ENCODE data around the gene PGK2.
A peak's percentile ranks its signal among the peaks of the same experiment; 100 is the strongest.
"Not testable (repeated sequence)": the region's sequence is repeated elsewhere in the genome, so short reads cannot be mapped to it uniquely, and the experiment has no call there.

Gene PGK2

DNA sequence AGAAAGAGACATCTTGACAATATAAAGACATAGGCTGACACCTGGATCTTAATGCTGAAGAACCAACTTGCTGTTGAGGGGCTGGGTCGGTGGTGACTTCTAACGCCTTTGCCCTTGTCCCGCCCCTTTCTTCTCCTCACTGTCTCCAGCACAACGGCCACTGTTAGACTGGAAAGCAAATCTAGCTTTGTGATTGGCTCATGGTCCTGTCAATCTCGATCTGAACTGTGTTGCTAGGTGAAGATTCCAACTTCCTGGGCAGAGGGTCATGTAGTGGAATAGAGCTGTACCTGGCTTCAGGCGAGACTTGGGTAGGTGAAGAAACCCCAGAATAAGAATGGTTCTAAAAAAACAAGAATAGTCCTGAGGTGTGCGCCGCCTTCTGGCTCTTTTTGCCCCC lies at the start of gene PGK2:
TSS of gene PGK2 (minus strand) at position 110 of the 400 bp plus-strand sequence. CDS start at position 12, 98 bp downstream.
- DNase-seq (ENCODE audit: low read depth) = peak; percentile 15

DNA sequence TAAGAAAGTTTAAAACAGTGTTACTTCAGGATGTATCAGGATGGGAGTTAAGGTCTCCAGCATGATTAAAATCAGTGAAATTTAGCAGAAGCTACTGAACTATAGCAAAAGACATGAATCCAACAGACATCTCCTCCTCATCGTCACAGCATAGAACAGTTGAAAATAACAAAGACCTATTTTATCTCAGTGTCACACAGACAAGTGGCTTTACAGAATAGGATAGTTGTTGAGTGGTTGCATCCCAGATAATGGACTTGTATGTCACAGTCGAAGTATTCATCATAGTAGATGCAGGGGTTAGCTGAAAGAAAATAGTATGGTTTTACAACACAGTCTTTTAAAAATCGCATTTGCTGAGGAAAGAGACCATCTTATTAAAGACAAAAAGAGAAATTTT lies 48.1 kb upstream of the PGK2 start:
- no peak for DNase-seq (ENCODE audit: low read depth)

DNA sequence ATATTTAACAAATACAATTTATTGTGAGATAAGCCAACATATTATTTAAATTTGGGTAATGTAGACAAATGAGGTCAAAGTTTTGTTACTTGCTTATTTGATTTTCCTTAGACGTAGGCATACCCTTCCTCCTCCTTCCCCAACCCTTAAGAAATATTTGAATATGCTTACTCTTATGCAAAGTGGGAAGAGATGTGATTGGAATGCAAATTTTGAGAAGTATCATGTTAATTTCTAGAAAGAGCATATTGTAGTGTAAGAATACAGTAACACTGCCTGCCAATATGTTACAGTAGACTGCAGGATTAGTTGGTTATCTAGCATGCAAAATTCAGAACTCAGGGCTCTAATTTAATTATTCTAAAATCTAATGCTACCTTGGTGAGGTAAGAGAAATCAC lies 46.3 kb upstream of the PGK2 start:
- no peak for DNase-seq (ENCODE audit: low read depth)

DNA sequence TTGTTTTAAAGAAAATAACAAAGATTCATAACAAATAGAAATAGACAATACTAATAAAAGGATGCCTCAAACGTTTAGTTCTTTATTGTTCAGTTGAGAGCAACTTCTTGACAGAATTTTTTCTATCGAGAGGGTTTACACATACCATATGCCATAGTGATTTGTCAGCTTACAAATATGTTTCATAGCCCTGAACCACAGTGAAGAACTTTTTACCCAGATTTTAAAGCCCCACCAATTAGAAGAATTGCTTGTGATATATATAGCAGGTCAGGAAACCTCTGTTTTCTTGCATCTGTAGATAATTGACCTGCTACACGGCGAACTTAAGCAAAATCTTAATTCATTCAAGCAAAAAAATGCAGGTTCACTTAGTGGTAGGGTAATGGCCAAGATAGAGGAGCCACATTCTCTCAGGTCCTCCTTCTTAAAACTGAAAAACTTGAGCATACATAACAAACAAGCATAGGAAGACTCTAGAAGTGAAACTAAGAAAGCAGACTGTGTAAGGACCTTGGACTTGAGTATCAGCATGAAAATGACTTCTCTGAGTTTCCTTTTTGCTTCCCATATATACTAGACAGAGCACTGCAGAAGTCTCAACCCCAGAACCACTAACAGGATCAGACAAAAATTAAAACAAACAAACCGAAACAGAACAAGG lies 39.8 kb upstream of the PGK2 start:
- DNase-seq (ENCODE audit: low read depth) = no peak

DNA sequence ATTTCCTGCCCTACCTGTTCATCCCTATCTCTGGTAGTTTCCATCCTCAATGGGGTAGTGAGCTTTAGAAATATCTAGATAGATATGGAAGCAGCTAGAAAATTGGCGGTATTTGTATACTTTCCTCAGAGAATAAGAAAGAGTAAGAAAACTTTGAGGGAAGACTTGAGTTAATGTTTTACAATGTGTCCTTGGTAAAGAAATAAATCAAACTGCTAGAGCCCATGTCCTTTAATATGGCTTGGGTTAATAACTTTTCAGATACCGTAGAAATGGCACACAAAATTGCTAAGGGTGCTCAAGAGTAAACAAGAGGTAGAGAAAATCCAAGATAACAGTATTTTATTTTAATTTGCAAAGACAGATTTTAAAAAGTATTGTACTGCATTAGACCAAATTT lies 28.1 kb upstream of the PGK2 start:
- DNase-seq (ENCODE audit: low read depth) = no peak

DNA sequence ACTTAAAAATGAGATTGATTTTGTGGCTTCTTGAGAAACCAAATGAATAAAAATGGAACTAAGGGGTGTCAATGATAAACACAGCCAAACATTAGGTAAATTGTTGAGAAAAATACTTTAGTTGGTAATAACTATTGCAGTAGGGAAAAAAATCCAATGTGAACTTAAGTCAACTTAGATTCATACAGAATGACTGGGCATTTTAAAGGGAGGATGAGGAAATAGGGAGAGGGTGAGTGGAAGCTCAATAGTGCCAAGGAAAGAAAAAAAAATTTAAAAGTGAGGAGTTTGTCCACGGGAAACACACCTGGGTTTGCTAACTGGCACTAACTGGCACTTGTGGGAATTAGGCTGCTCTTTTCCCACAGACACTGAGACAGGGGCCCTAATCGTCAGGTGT lies 26.2 kb upstream of the PGK2 start:
- no peak for DNase-seq (ENCODE audit: low read depth)

DNA sequence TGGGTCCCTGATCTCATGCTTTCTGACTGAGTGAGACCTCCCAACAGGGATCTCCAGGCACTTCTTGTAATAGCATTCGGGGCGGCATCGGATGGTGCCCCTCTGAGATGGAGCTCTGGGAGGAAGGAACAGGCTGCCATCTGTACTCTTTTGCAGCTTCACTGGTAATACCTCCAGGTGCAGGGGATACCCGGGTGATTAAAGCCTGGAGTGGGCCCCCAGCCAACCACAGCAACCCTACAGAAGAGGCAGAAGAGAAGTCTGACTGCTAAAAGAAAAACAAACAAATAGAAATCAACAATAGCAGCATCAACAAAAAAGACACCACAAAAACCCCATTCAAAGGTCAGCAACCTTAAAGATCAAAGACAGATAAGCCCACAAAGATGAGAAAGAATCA lies 19.1 kb upstream of the PGK2 start:
- no peak for DNase-seq (ENCODE audit: low read depth)

DNA sequence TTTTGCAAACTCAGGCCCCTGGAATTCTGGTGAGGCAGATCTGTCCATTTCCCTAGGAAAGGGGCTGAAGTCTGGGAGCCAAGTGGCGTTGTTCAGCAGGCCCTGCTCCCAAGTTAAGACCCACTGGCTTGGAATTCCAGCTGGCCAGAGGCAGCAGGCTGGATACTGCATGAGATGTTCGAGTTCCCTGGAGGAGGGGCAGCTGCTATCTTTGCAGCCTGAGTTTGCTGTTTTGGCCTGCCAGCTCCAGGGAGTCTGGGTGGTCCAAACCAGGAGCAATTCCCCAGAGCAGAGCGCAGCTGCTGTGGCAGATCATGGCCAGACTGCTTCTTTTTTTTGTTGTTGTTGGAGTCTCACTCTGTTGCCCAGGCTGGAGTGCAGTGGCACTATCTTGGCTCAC lies 18.2 kb upstream of the PGK2 start:
- DNase-seq (ENCODE audit: low read depth) = no peak

DNA sequence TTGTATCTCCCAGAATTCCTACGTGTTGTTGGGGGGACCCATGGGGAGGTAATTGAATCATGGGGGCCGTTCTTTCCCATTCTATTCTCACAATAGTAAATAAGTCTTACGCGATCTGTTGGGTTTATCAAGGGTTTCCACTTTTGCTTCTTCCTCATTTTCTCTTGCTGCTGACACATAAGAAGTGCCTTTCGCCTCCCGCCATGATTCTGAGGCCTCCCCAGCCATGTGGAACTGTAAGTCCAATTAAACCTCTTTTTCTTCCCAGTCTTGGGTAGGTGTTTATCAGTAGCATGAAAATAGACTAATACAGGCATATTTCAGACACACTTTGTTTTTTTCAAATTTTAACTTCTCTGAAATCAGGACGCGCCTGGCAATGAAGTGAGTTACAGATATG lies 14.4 kb upstream of the PGK2 start:
- DNase-seq (ENCODE audit: low read depth) = no peak

DNA sequence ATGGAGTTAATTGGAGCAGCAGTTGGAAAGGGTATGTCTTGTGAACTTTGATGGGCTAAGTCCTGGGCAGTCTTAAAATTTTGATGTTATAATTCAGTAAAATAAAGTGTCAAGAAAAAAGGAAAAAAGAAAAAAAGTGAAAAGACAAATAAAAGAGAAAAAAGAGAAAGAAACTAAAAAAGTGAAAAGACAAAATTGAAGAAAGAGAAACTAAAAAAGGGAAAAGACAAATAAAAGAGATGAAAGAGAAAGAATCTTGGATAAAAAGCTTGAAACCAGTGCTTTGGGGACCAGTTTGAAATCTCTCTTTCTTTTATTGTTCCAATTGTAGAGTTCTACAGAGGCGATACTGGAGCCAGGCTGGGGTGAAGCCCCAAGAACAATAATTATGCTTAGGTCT lies 12.0 kb upstream of the PGK2 start:
- no peak for DNase-seq (ENCODE audit: low read depth)

DNA sequence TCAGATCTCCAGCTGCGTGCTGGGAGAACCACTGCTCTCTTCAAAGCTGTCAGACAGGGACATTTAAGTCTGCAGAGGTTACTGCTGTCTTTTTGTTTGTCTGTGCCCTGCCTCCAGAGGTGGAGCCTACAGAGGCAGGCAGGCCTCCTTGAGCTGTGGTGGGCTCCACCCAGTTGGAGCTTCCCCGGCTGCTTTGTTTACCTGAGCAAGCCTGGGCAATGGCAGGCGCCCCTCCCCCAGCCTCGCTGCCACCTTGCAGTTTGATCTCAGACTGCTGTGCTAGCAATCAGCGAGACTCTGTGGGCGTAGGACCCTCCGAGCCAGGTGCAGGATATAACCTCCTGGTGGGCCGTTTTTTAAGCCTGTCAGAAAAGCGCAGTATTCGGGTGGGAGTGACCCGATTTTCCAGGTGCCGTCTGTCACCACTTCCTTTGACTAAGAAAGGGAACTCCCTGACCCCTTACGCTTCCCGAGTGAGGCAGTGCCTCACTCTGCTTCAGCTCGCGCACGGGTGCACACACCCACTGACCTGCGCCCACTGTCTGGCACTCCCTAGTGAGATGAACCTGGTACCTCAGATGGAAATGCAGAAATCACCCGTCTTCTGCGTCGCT lies 9.9 kb upstream of the PGK2 start:
- DNase-seq (ENCODE audit: low read depth) = not testable (repeated sequence)

DNA sequence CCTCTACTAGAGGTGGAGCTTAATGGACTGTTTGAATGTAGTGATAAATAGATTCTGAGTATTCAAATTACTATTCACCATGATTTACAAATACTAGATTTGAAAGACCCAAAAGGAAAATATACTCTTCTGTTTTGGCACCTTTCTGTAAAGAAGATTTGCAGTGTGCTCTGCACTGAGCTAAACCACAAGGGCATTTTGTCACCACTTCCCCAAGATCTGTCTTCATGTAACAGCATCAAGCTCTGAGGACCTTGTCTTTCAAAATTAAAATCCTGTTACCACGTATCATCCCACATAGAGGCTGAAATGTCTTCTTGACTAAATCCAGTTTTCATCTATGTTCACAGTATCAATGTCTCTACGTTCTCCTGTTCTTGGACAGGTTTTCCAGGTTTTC lies 3.3 kb upstream of the PGK2 start:
- DNase-seq (ENCODE audit: low read depth) = no peak

DNA sequence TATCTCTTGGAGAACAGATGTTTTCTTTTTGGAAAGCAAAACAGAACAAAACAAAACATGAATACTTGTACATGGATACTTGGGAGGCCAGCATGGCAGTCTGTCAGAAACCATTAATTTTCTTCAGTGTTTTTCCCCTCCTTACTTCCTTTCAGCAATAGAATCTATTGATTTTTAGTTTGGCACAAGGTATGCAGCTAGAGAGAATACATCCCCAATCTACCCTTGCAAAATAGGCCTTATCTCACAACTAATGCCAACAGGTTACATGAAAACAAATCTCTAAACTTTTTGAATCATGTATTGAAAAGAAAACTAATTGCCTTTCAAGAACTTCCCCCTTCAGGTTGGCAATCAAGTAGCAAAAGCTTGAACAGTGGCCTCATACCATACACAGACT lies 2.8 kb downstream of the PGK2 start:
- DNase-seq (ENCODE audit: low read depth) = no peak

DNA sequence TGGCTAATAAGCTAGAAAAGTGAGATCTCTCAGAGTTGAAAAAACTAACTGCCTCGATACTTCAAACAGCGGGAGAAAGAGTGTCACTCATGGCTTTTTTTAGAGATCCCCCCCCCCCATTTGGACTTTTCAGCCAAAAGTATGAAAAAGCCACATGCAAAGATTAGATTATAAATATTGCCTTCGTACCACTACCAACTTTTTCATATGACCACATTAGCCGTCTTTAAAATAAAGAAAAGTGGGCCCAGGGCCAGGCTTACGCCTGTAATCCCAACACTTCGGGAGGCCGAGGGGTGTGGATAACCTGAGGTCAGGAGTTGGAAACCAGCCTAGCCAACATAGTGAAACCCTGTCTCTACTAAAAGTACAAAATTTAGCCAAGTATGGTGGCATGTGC lies 4.4 kb downstream of the PGK2 start:
- no peak for DNase-seq (ENCODE audit: low read depth)

DNA sequence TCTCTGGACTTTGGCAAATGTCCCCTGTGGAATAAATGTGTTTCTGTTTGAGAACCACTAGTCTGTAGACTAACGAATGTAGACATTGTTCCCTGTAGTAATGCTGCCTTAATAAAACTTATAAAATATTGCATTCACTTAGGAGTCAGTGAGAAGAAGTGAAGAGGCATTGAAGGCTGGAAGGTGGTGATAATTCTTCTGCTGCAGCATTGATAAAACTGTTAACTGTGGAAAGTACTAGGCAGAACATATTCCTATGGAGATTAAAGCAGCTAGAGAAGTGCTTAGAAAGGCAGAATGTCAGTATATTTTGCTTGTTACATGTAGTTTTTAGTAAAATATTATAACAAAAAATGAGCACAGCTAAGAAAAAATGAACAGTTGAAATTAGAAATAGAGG lies 4.8 kb downstream of the PGK2 start:
- no peak for DNase-seq (ENCODE audit: low read depth)

DNA sequence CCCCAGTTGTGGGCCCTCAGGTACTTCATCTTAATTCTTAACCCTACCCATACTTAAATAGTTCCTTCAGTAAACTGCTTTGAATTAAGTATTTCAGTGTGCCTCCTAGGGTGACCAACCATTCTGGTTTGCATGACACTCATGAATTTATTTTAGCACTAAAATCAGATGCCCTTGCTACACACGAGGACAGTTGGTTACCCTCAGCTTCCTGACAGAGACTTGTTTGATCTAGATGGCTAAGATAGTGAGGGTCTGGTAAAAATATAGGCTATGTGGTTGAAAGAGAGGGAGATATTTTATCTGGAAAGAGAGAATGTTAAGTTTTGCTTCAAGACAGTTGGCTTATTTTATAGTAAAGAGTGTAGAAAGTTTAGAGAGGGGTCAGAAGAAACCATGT lies 10.6 kb downstream of the PGK2 start:
- no peak for DNase-seq (ENCODE audit: low read depth)

DNA sequence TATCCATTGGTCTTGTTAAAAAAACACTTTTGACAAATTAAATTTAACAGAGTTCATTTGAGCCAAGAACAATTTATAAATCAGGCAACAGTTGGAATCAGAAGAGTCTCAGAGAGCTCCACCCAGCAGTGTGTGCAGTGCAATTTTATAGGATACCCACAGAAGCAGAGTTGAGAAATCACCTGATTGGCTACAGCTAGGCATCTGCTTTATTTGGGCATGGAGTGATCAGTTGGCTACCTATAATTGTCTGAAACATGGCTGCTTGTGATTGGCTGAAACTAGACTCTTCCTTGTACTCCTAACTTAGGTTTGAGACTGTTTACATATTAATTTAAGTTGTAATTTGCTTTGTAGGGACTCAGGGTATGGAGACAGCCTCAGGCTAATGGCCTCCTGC lies 12.0 kb downstream of the PGK2 start:
- DNase-seq (ENCODE audit: low read depth) = no peak

DNA sequence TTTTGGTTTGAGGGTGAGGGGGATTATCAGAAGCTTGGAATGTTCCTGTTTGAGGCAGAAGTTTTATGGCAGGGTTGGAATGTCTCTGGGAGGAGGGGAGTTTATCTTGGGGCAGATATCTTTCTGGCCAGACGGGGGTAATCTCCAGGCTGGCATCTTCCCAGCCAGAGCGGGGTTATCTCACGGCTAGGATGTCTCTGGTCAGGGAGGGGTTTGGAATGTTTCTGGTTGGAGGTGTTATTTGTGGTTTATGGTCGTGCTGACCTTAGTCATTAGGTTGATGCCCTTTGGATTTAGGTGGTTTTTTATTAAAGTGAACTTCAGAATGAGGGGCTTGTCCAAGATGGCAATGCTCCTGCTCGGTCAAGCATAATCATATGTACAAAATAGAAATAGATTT lies 14.8 kb downstream of the PGK2 start:
- DNase-seq (ENCODE audit: low read depth) = no peak

DNA sequence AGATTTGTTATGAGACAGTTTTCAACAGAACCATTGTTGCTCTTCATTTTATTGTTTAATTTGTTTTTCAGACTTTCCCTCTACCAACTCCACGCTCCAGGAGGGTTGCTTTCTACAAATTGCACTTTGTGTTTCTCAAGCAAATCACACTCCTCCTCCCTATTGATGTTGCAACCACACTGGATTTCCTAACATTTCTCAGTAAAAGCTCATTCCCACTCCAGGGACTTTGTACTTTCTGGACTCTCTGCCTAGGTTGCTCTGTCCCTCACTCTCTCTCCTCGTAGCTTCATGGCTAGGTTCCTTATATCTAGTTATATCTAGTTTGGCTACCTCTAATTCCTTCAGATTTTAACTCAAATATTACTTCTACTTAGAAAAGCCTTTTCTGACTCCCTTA lies 20.3 kb downstream of the PGK2 start:
- DNase-seq (ENCODE audit: low read depth) = no peak

DNA sequence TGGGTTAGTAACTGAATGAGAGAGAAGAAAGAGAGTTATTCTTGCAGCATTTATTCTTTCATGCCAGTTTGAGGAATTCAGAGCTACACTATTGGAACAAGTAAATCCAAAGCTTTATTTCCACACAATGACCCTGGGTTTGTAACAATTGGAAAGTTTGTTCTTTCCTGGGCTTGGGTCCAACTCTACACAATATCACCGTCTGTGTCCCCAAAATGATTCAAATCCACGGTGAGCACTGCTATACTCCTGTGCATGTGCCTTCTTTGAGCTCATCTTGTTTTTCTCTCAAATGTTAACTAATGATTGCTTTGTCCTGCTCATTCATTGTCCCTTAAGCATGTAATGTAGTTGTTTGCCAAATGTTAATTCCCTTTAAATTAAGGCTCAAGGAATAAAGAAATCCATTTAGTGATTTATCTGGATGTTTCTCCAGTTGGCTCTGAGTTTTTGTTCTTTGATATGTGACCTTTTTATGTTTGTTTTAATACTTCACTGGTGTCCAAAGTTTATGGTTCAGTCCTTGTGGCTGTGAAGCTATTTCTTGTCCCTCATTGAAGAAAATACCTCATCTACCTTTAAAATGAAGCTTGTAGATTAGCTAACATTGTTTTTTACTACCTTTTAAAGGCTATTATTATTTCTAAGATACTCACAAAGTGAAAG lies 22.4 kb downstream of the PGK2 start:
- no peak for DNase-seq (ENCODE audit: low read depth)

DNA sequence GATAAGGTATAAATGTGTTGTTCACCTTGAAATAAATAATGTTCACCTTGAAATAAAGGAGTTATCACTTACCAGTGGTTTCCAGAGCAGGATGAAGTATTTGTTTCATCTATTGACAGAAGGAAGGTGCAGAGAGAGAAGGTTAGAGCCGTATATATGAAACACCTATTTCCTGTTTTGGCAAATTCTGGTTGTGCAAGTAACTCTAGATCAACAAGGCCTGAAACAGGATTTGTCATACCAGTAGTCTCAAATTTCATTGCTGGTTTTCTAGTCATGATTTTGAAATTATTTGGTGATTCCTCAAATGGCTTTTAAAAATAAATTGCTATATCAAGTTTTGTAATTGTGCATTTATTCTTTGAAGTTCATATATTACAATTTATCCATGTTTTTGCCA lies 42.8 kb downstream of the PGK2 start, which contains the start of gene CRISP3:
TSS of gene CRISP3 (minus strand) at position 130 of the 400 bp plus-strand sequence. CDS start at position 109, 21 bp downstream.
- DNase-seq (ENCODE audit: low read depth) = no peak

DNA sequence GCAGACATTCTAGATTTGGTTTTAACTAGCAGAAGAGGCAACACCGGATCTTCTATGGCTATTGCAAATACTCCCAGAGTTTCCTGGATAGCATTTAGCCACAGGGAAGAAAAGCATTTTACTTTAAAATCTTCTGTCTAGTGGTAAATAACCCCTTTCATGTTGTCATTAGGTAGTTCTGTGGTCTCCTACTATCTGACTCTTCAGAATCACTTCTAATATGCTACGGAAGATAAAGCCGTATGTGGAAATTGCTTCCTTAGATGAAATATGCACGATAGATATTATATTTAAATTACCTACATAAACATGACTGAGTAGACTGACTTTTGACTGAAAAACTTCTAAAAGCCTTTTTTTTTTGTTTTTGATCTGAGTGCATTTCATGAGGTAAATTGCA lies 43.7 kb downstream of the PGK2 start:
- no peak for DNase-seq (ENCODE audit: low read depth)

DNA sequence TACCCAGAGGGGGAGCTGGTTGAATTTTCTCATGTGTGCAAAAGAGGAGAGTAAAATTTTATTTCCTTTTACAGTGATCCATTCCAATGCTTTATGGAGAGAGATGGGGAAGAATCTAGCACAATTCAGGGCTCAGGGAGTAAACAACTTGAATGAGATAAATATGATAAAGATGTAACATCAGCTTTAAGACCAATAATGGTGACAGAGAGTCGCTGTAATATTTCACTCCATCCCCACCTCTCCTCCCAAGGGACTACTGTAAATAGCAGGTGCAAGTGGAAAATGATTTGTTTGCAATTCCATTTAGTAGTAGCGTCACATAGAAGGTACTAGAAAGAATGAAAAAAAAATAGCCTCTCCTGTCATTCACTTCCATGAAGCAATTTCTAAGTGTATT lies 47.7 kb downstream of the PGK2 start:
- DNase-seq (ENCODE audit: low read depth) = no peak
